Prostate gland (tissue), 2 donors: Measurements from ENCODE around the gene DMRT1. TPM values are rescaled to one million over a fixed set of nuclear protein-coding genes. Genes with fewer than 3 reads are reported as not detected.

Experiments used
- DNase-seq: peaks from one replicate; pipeline ENCODE4 v3.0.0-alpha.2; 2019; ENCODE audit warnings: low spot score
- H3K27ac ChIP-seq, 2 donors: fragments of 200-600 bp; sonication (generic); 2 replicates each; pipeline ENCODE4 v1.5.1; 2017 to 2019
- H3K27me3 ChIP-seq: fragments of 200-600 bp; sonication (generic); replicated peaks from 2 replicates; pipeline ENCODE4 v1.5.1; 2019; ENCODE audit not compliant: insufficient read depth
- H3K36me3 ChIP-seq, 2 donors: fragments of 200-600 bp; sonication (generic); 1 replicate in 1 of 2; 2 replicates in 1 of 2; pipeline versions ENCODE4 v1.5.1 to v1.8.1; 2017 to 2019
- H3K4me1 ChIP-seq: fragments of 200-600 bp; sonication (generic); replicated peaks from 2 replicates; pipeline ENCODE4 v1.5.1; 2019
- H3K4me3 ChIP-seq, 2 donors: fragments of 200-600 bp; sonication (generic); 2 replicates each; pipeline ENCODE4 v1.5.1; 2017 to 2019
- H3K9me3 ChIP-seq: fragments of 200-600 bp; sonication (generic); 2 replicates; pipeline ENCODE4 v1.5.1; 2017
- CTCF ChIP-seq, 4 experiments: fragments of 200-600 bp in 2 of 4; fragments of 450-650 bp in 2 of 4; sonication (generic) in 2 of 4; IDR thresholded peaks; 1 replicate in 3 of 4; 2 replicates in 1 of 4; pipeline ENCODE4 v1.5.1; 2016 to 2019; ENCODE audit warnings: antibody characterized with exemption in 4 of 4, mild to moderate bottlenecking in 2 of 4, moderate library complexity in 2 of 4
- POLR2A ChIP-seq: fragments of 450-650 bp; IDR thresholded peaks from one replicate; pipeline ENCODE4 v1.6.1; 2016; ENCODE audit warnings: antibody characterized with exemption, mild to moderate bottlenecking
- POLR2AphosphoS5 ChIP-seq: sonication (generic); formaldehyde crosslinking; IDR thresholded peaks from one replicate; pipeline ENCODE4 v1.6.1; 2017; ENCODE audit warnings: antibody characterized with exemption
- WGBS: methylation state at CpG from one replicate; pipeline ENCODE4 v1.1.5; 2018; 5-methylcytosine and 5-hydroxymethylcytosine counted together
- intact Hi-C: fragments of 100-400 bp; cut with DNase I; formaldehyde crosslinking; loops from one replicate; pipeline ENCODE4 v1.14.2; 2022
- total RNA-seq, 2 donors: library from RNA; depleted of rRNA; stranded (reverse); fragments of >200 nt; gene quantifications; one replicate each; pipeline ENCODE4 v1.1.0, GENCODE V29; 2016

DMRT1 gene
- total RNA-seq, 2 donors from 2014 or later = 85.9 TPM; not detected in 1

- no peak for DNase-seq
- 9% methylated on average over 61 of the region's 61 CpGs for WGBS
- Histone ChIP-seq H3K4me3 (no peak overlapping the region), H3K36me3 (no peaks in the 10 kb centered on the region), H3K9me3 (no peaks in the 10 kb centered on the region), H3K27me3 (peaks cover 20% of the 10 kb centered on the region), H3K4me1 (no peaks in the 10 kb centered on the region), H3K27ac (no peak overlapping the region)
- intact Hi-C loops = no loop called here
- no peak for TF ChIP-seq POLR2A
Observed at GRCh38 chr9:842635-843426, 1.3 kb downstream of the DMRT1 start.

- intact Hi-C loops = no loop called here
- H3K27me3 ChIP-seq = peaks cover 20% of the 10 kb centered on the region
- DNase-seq = no peak
- no peak overlapping the region for H3K27ac ChIP-seq
- H3K9me3 ChIP-seq = no peaks in the 10 kb centered on the region
- WGBS = 19% methylated on average over 12 of the region's 12 CpGs
- no peak overlapping the region for H3K4me3 ChIP-seq
- H3K4me1 ChIP-seq = no peaks in the 10 kb centered on the region
- no peaks in the 10 kb centered on the region for H3K36me3 ChIP-seq
- TF ChIP-seq CTCF (IDR thresholded peaks at IDR 0.05) (no peak), POLR2AphosphoS5 (no peak)
Observed at GRCh38 chr9:843427-843785, 1.9 kb downstream of the DMRT1 start.

GRCh38 chr9:846852-847251 is 5.4 kb downstream of the DMRT1 start:
- Histone ChIP-seq H3K36me3 (no peaks in the 10 kb centered on the region), H3K4me3 (no peak overlapping the region), H3K9me3 (no peaks in the 10 kb centered on the region), H3K27me3 (peaks cover 11% of the 10 kb centered on the region), H3K4me1 (no peaks in the 10 kb centered on the region), H3K27ac (no peak overlapping the region)
- TF ChIP-seq POLR2AphosphoS5 (no peak), CTCF (IDR thresholded peaks at IDR 0.05) (no peak), POLR2A (no peak)
- intact Hi-C loops = no loop called here
- no peak for DNase-seq
- 58% methylated on average over 7 of the region's 7 CpGs for WGBS

GRCh38 chr9:847505-847904 is 6.0 kb downstream of the DMRT1 start:
- Histone ChIP-seq H3K27me3 (peaks cover 6% of the 10 kb centered on the region), H3K9me3 (no peaks in the 10 kb centered on the region), H3K4me3 (no peak overlapping the region), H3K36me3 (no peaks in the 10 kb centered on the region), H3K27ac (no peak overlapping the region), H3K4me1 (no peaks in the 10 kb centered on the region)
- TF ChIP-seq CTCF (IDR thresholded peaks at IDR 0.05) = no peak
- TF ChIP-seq POLR2AphosphoS5 = no peak
- TF ChIP-seq POLR2A = no peak
- no peak for DNase-seq
- intact Hi-C loops = no loop called here
- 54% methylated on average over 6 of the region's 6 CpGs for WGBS

GRCh38 chr9:849431-849830 is 7.9 kb downstream of the DMRT1 start:
- H3K36me3 ChIP-seq = no peaks in the 10 kb centered on the region
- 81% methylated on average over 5 of the region's 5 CpGs for WGBS
- H3K4me1 ChIP-seq = no peaks in the 10 kb centered on the region
- DNase-seq = no peak
- no peak overlapping the region for H3K27ac ChIP-seq
- intact Hi-C loops = no loop called here
- H3K9me3 ChIP-seq = no peaks in the 10 kb centered on the region
- TF ChIP-seq POLR2A = no peak
- TF ChIP-seq POLR2AphosphoS5 = no peak
- no peak for TF ChIP-seq CTCF (IDR thresholded peaks at IDR 0.05)
- H3K27me3 ChIP-seq = peaks cover 1% of the 10 kb centered on the region
- H3K4me3 ChIP-seq = no peak overlapping the region
